Astrocyte of the spinal cord (primary cell): ENCODE results near the gene KRT27.

ENCODE experiments used
- DNase-seq: peaks from one replicate; pipeline ENCODE4 v3.0.0; 2011; ENCODE audit warnings: low read depth, low spot score
- H3K4me3 ChIP-seq: 2 replicates; pipeline ENCODE4 v1.5.1; 2011; ENCODE audit warnings: low read depth, mild to moderate bottlenecking, low read length, moderate library complexity
- CTCF ChIP-seq: IDR thresholded peaks from 2 replicates; pipeline ENCODE4 v1.5.1; 2012; ENCODE audit warnings: low read depth, mild to moderate bottlenecking, low read length, inconsistent platforms
- in situ Hi-C: cut with HindIII; loops from 2 replicates; pipeline ENCODE4 v1.10.0; 2017; ENCODE audit warnings: low sequenced_read_pairs

Gene KRT27

GRCh38 chr17:40791111-40791510 is 8.8 kb upstream of the KRT27 start:
- no peak for TF ChIP-seq CTCF
- DNase-seq = no peak
- no peak overlapping the region for H3K4me3 ChIP-seq
- in situ Hi-C loops = no loop called here

GRCh38 chr17:40779181-40779909 is 3.0 kb downstream of the KRT27 start:
- peak overlapping the region; percentile 12 for H3K4me3 ChIP-seq
- in situ Hi-C loops = no loop called here
- DNase-seq = no peak
- no peak for TF ChIP-seq CTCF

- no peak overlapping the region for H3K4me3 ChIP-seq
- no peak for TF ChIP-seq CTCF
- DNase-seq = no peak
- in situ Hi-C loops = no loop called here
These were observed 3.9 kb downstream of the KRT27 start for GRCh38 chr17:40778461-40778860.

- in situ Hi-C loops = no loop called here
These were observed 4.4 kb downstream of the KRT27 start for GRCh38 chr17:40777971-40778370.

GRCh38 chr17:40777459-40777858 is 4.9 kb downstream of the KRT27 start:
- in situ Hi-C loops = no loop called here
- DNase-seq = no peak
- H3K4me3 ChIP-seq = no peak overlapping the region
- no peak for TF ChIP-seq CTCF

More at GRCh38 chr17:40777971-40778370, 4.4 kb downstream of the KRT27 start:
- DNase-seq = no peak
- no peak for TF ChIP-seq CTCF
- no peak overlapping the region for H3K4me3 ChIP-seq

GRCh38 chr17:40775945-40776344 is 6.4 kb downstream of the KRT27 start:
- TF ChIP-seq CTCF = no peak
- no peak overlapping the region for H3K4me3 ChIP-seq
- DNase-seq = no peak
- in situ Hi-C loops = no loop called here

- H3K4me3 ChIP-seq = no peak within 1 kb of the TSS
- in situ Hi-C loops = no loop called here
- DNase-seq = no peak
- no peak for TF ChIP-seq CTCF
These were observed 10.2 kb downstream of the KRT27 start, which contains the start of gene KRT26 for GRCh38 chr17:40772101-40772500. TSS of gene KRT26 (minus strand) at chr17:40772201. CDS start at chr17:40772113, 88 bp downstream.
